CD14-positive monocyte (primary cell): ENCODE data around the gene AP1AR. TPM values are rescaled to one million over a fixed set of nuclear protein-coding genes. Genes with fewer than 3 reads are reported as not detected.

Source experiments
- DNase-seq, 3 donors: peaks; one replicate each; pipeline ENCODE4 v3.0.0-alpha.2; 2011 to 2022
- H2AFZ ChIP-seq: 2 replicates; pipeline ENCODE4 v1.6.0; 2012; ENCODE audit warnings: mild to moderate bottlenecking, low read depth, low read length, inconsistent platforms; ENCODE audit not compliant: insufficient read depth, poor library complexity, severe bottlenecking
- H3K27ac ChIP-seq, 2 donors: 1 replicate in 1 of 2; 2 replicates in 1 of 2; pipeline ENCODE4 v1.5.1; 2012 to 2013; ENCODE audit warnings: low read length in 2 of 2, control low read depth in 1 of 2, inconsistent platforms in 1 of 2, low read depth in 1 of 2, mild to moderate bottlenecking in 1 of 2
- H3K27me3 ChIP-seq, 2 donors: one replicate each; pipeline versions ENCODE4 v1.6.0 to v1.6.1; 2011 to 2013; ENCODE audit warnings: low read length in 2 of 2; ENCODE audit not compliant: control insufficient read depth in 2 of 2, insufficient read depth in 2 of 2
- H3K36me3 ChIP-seq, 2 donors: replicated peaks in 1 of 2; 1 replicate in 1 of 2; 2 replicates in 1 of 2; pipeline versions ENCODE4 v1.5.1 to v1.6.1; 2012 to 2013; ENCODE audit warnings: low read length in 2 of 2, control low read depth in 1 of 2, inconsistent platforms in 1 of 2, mild to moderate bottlenecking in 1 of 2; ENCODE audit not compliant: insufficient read depth in 2 of 2, control insufficient read depth in 1 of 2
- H3K4me1 ChIP-seq, 2 donors: 1 replicate in 1 of 2; 2 replicates in 1 of 2; pipeline versions ENCODE4 v1.5.1 to v1.6.1; 2012 to 2013; ENCODE audit warnings: low read length in 2 of 2, control low read depth in 1 of 2, inconsistent platforms in 1 of 2, mild to moderate bottlenecking in 1 of 2, moderate library complexity in 1 of 2; ENCODE audit not compliant: insufficient read depth in 2 of 2, control insufficient read depth in 1 of 2
- H3K4me2 ChIP-seq: replicated peaks from 2 replicates; pipeline ENCODE3; 2012; ENCODE audit warnings: low read length, moderate library complexity, mild to moderate bottlenecking; ENCODE audit not compliant: poor library complexity, severe bottlenecking; ENCODE audit errors: extremely low read depth
- H3K4me3 ChIP-seq, 3 experiments: fragments of 200-600 bp in 1 of 3; sonication (generic) in 1 of 3; replicated peaks in 1 of 3; 1 replicate in 2 of 3; 2 replicates in 1 of 3; pipeline ENCODE4 v1.5.1; 2011 to 2013; ENCODE audit warnings: low read length in 3 of 3, mild to moderate bottlenecking in 3 of 3, control low read depth in 2 of 3, low read depth in 2 of 3, inconsistent platforms in 1 of 3, moderate library complexity in 1 of 3
- H3K79me2 ChIP-seq: 2 replicates; pipeline ENCODE4 v1.6.0; 2012; ENCODE audit warnings: mild to moderate bottlenecking, control low read depth, inconsistent platforms, low read length, moderate library complexity; ENCODE audit not compliant: insufficient read depth
- H3K9ac ChIP-seq: 2 replicates; pipeline ENCODE4 v1.6.0; 2017; ENCODE audit warnings: low read length, mild to moderate bottlenecking; ENCODE audit not compliant: insufficient read depth, poor library complexity, severe bottlenecking
- H3K9me3 ChIP-seq, 2 donors: replicated peaks in 1 of 2; 1 replicate in 1 of 2; 2 replicates in 1 of 2; pipeline versions ENCODE4 v1.5.1 to v1.6.1; 2012 to 2013; ENCODE audit warnings: low read length in 2 of 2, control low read depth in 1 of 2; ENCODE audit not compliant: control insufficient read depth in 1 of 2, insufficient read depth in 1 of 2
- H4K20me1 ChIP-seq: 2 replicates; pipeline ENCODE4 v1.6.0; 2012; ENCODE audit warnings: mild to moderate bottlenecking, low read length, control low read depth, moderate library complexity; ENCODE audit not compliant: insufficient read depth
- H3K27ac Mint-ChIP-seq, 7 donors: one replicate each; pipeline ENCODE4 v1.8.0; 2020; ENCODE audit warnings: mild to moderate bottlenecking in 7 of 7, mixed read lengths in 7 of 7, moderate library complexity in 6 of 7, inconsistent platforms in 2 of 7
- H3K27me3 Mint-ChIP-seq, 3 donors: one replicate each; pipeline ENCODE4 v1.8.0; 2021 to 2022; ENCODE audit warnings: low read depth in 3 of 3, mild to moderate bottlenecking in 3 of 3, mixed read lengths in 3 of 3, moderate library complexity in 3 of 3, inconsistent platforms in 1 of 3
- H3K36me3 Mint-ChIP-seq, 2 donors: one replicate each; pipeline ENCODE4 v1.8.0; 2020; ENCODE audit warnings: mixed read lengths in 2 of 2, inconsistent platforms in 1 of 2, mild to moderate bottlenecking in 1 of 2
- H3K4me1 Mint-ChIP-seq: one replicate; pipeline ENCODE4 v1.8.0; 2020; ENCODE audit warnings: mild to moderate bottlenecking, mixed read lengths
- H3K4me3 Mint-ChIP-seq, 2 donors: one replicate each; pipeline ENCODE4 v1.8.0; 2020; ENCODE audit warnings: mild to moderate bottlenecking in 2 of 2, mixed read lengths in 2 of 2, moderate library complexity in 1 of 2
- H3K9me3 Mint-ChIP-seq, 7 donors: one replicate each; pipeline ENCODE4 v1.8.0; 2020 to 2022; ENCODE audit warnings: mixed read lengths in 7 of 7, mild to moderate bottlenecking in 6 of 7, moderate library complexity in 6 of 7, inconsistent platforms in 2 of 7
- WGBS: methylation state at CpG from one replicate; pipeline ENCODE4 v1.1.5; 2013; ENCODE audit warnings: missing lambda C conversion rate; ENCODE audit not compliant: insufficient coverage; 5-methylcytosine and 5-hydroxymethylcytosine counted together
- intact Hi-C, 2 donors: fragments of 100-400 bp; cut with micrococcal nuclease; formaldehyde crosslinking; loops; one replicate each; pipeline versions ENCODE4 v1.15.0 to v1.15.1; 2023
- polyA plus RNA-seq, 3 donors: library from polyadenylated mRNA; depleted of rRNA in 1 of 3; unstranded in 2 of 3; stranded (reverse) in 1 of 3; fragments of 300-500 nt in 2 of 3; fragments of >200 nt in 1 of 3; fragmentation: Illumina TruSeq in 2 of 3; gene quantifications; 1 replicate in 2 of 3; 2 replicates in 1 of 3; pipeline ENCODE4 v1.2.3, GENCODE V29; 2012 to 2021
- TF ChIP-seq, protein P1 (sequence below): fragments of 200-600 bp; IDR thresholded peaks from one replicate; pipeline ENCODE4 v1.8.0; 2022; ENCODE audit warnings: antibody characterized with exemption, mild to moderate bottlenecking

Gene AP1AR
- polyA plus RNA-seq, 3 donors: 6.1 to 15.8 (median 14.6) TPM

DNA sequence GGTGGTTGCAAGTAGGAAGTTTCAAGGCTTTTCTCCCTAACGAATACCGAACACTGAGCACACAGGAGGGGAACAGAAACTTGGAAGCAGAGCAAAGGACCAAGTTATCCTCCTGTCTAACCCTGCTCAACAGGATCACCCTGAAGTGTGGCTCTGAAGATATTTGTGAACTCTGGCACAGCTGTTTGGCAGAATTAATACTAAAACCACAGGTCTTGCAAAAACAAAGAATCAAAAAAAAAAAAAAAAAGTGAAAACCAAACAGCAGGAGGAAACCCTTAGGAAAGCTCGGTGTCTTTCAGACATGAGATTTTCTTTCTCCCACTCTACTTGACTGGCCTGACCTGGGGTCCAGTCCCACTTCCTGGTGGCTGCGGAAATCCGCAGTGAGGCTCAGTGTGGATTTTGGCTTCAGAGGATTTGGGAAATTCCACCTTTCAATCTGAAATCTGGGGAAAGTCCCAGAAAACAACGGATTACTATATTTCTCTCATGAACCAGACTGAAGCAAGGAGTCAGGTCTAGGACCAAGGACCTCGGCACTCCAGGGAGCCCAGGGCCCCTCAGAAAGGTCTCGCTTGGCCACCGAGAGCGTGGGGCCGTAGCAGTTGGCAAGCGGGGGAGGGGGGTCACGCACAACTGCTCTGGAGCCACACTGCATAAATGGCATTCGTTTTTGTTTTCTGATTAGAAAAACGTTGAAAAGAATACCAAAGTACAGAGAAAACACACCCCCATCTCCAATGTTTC lies 53.2 kb downstream of the AP1AR start:
- intact Hi-C loops: loop anchor here in 1 of 2 donors (1.0 to 5.0 kb wide), 2 partner anchors 9 to 42 kb away; no protein-coding TSS in a partner anchor
- peaks cover 6 to 7% of the 10 kb centered on the region in 2 donors for H3K36me3 Mint-ChIP-seq
- TF ChIP-seq, protein P1, sequence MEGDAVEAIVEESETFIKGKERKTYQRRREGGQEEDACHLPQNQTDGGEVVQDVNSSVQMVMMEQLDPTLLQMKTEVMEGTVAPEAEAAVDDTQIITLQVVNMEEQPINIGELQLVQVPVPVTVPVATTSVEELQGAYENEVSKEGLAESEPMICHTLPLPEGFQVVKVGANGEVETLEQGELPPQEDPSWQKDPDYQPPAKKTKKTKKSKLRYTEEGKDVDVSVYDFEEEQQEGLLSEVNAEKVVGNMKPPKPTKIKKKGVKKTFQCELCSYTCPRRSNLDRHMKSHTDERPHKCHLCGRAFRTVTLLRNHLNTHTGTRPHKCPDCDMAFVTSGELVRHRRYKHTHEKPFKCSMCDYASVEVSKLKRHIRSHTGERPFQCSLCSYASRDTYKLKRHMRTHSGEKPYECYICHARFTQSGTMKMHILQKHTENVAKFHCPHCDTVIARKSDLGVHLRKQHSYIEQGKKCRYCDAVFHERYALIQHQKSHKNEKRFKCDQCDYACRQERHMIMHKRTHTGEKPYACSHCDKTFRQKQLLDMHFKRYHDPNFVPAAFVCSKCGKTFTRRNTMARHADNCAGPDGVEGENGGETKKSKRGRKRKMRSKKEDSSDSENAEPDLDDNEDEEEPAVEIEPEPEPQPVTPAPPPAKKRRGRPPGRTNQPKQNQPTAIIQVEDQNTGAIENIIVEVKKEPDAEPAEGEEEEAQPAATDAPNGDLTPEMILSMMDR: no peak
- Histone ChIP-seq H3K79me2 (peaks cover 66% of the 10 kb centered on the region), H3K36me3 (no peaks in the 10 kb centered on the region), H4K20me1 (peaks cover 4% of the 10 kb centered on the region), H3K9ac (peak overlapping the region; percentile 77), H3K4me2 (peak overlapping the region; percentile 97), H3K27me3 (no peaks in the 10 kb centered on the region), H3K4me3 (peak overlapping the region; percentile 53 to 93 (median 61)), H3K9me3 (no peaks in the 10 kb centered on the region), H3K27ac (peak overlapping the region; percentile 65 to 86), H3K4me1 (peaks cover 46 to 71% of the 10 kb centered on the region in 2 donors), H2AFZ (peak overlapping the region; percentile 92)
- H3K27ac Mint-ChIP-seq: peak overlapping the region; percentile 83 to 92 (median 91)
- no peaks in the 10 kb centered on the region for H3K27me3 Mint-ChIP-seq
- peaks cover 86% of the 10 kb centered on the region for H3K4me1 Mint-ChIP-seq
- H3K4me3 Mint-ChIP-seq: peak overlapping the region; percentile 94 to 96
- peak in 2 of 3 donors; percentile 43 to 80 for DNase-seq
- 0% methylated on average over 4 of the region's 15 CpGs for WGBS
- H3K9me3 Mint-ChIP-seq: peaks cover 0 to 2% (median 0%) of the 10 kb centered on the region in 7 donors

DNA sequence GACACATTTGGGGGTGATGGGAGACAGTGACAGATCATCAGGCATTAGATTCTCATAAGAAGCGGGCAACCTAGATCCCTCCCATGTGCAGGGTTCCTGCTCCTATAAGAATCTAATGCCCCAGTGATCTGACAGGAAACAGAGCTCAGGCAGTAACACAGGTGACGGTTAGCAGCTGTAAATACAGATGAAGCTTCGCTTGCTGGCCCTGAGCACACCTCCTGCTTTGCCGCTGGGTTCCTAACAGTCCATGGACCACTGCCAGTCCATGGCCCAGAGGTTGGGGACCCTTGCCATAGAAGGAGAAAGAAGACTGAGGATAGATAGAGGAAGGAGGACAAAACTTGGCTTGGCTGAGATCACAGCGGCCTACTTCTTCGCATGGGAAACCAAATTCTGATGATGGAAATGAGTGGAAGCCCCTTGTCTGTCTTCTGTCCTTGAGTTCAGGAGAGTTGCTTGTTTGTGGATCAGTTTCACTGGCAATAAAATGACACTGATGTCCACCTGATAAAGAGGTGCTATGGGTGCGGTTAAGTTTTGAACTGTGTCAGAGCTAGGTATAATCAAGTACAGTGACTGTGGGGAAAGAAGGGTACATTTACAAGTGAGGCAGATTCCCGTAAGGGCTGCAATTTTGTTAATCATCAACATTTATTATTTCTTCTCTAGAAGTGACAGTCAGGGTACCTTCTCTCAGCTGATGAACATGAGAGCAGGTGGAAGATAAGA lies 55.8 kb downstream of the AP1AR start:
- Histone ChIP-seq H3K4me1 (peaks cover 36 to 62% of the 10 kb centered on the region in 2 donors), H3K79me2 (peaks cover 40% of the 10 kb centered on the region), H3K9me3 (no peaks in the 10 kb centered on the region), H4K20me1 (peaks cover 4% of the 10 kb centered on the region), H3K4me2 (no peak overlapping the region), H3K27me3 (no peaks in the 10 kb centered on the region), H3K27ac (no peak overlapping the region), H3K4me3 (no peak overlapping the region), H3K9ac (no peak overlapping the region), H3K36me3 (no peaks in the 10 kb centered on the region), H2AFZ (no peak overlapping the region)
- DNase-seq: no peak
- intact Hi-C loops: loop anchor here in 1 of 2 donors (5.0 kb wide), 1 partner anchor 40 kb away; no protein-coding TSS in a partner anchor
- Mint-ChIP-seq H3K36me3 (peaks cover 0 to 3% of the 10 kb centered on the region in 2 donors), H3K9me3 (no peaks in the 10 kb centered on the region), H3K4me3 (no peak overlapping the region), H3K4me1 (peaks cover 64% of the 10 kb centered on the region), H3K27me3 (no peaks in the 10 kb centered on the region), H3K27ac (peak overlapping the region in 1 of 7 donors; percentile 72)
- 96% methylated on average over 6 of the region's 8 CpGs for WGBS
- TF ChIP-seq, protein P1: no peak
